Peyer's patch (tissue), 4 donors: Measurements from ENCODE around the gene SAP130. TPM values are rescaled to one million over a fixed set of nuclear protein-coding genes. Genes with fewer than 3 reads are reported as not detected.

ENCODE experiments used
- DNase-seq, 3 donors: peaks; one replicate each; pipeline ENCODE4 v3.0.0-alpha.2; 2017 to 2019
- H3K27ac ChIP-seq, 4 donors: fragments of 200-600 bp; sonication (generic); one replicate each; pipeline ENCODE4 v1.5.1; 2016 to 2019
- H3K27me3 ChIP-seq, 2 donors: fragments of 200-600 bp; sonication (generic); one replicate each; pipeline ENCODE4 v1.5.1; 2019
- H3K36me3 ChIP-seq, 3 donors: fragments of 200-600 bp; sonication (generic); one replicate each; pipeline ENCODE4 v1.5.1; 2016 to 2019
- H3K4me1 ChIP-seq, 4 donors: fragments of 200-600 bp; sonication (generic); one replicate each; pipeline ENCODE4 v1.5.1; 2016 to 2019
- H3K4me3 ChIP-seq, 4 donors: fragments of 200-600 bp; sonication (generic); 1 replicate in 3 of 4; 2 replicates in 1 of 4; pipeline ENCODE4 v1.5.1; 2016 to 2019; ENCODE audit warnings: mild to moderate bottlenecking in 1 of 4
- H3K9me3 ChIP-seq, 4 donors: fragments of 200-600 bp; sonication (generic); one replicate each; pipeline ENCODE4 v1.5.1; 2016 to 2019; ENCODE audit warnings: mild to moderate bottlenecking in 1 of 4
- CTCF ChIP-seq, 6 experiments: fragments of 450-650 bp in 4 of 6; fragments of 200-600 bp in 2 of 6; sonication (generic) in 1 of 6; IDR thresholded peaks; one replicate each; pipeline ENCODE4 v1.5.1; 2017 to 2019; ENCODE audit warnings: antibody characterized with exemption in 6 of 6, mild to moderate bottlenecking in 3 of 6, moderate library complexity in 1 of 6
- POLR2A ChIP-seq, 2 donors: fragments of 450-650 bp; IDR thresholded peaks; one replicate each; pipeline ENCODE4 v1.5.1; 2017; ENCODE audit warnings: antibody characterized with exemption in 2 of 2, mild to moderate bottlenecking in 2 of 2, moderate library complexity in 2 of 2
- small RNA-seq, 2 donors: library from RNA; depleted of rRNA; stranded (forward); fragments of <200 nt; gene quantifications; one replicate each; pipeline ENCODE3, GENCODE V24; 2016
- total RNA-seq, 4 donors: library from RNA; depleted of rRNA; stranded (reverse); fragments of >200 nt; gene quantifications; one replicate each; pipeline ENCODE4 v1.1.0, GENCODE V29; 2016

SAP130 gene
- total RNA-seq, 4 donors from 2014 or later = 9.3 to 20.4 (median 15.6) TPM

- Histone ChIP-seq H3K4me3 (no peak overlapping the region), H3K4me1 (peaks cover 0 to 10% (median 2%) of the 10 kb centered on the region in 4 donors), H3K27ac (no peak overlapping the region), H3K27me3 (no peaks in the 10 kb centered on the region), H3K36me3 (no peaks in the 10 kb centered on the region), H3K9me3 (no peaks in the 10 kb centered on the region)
- DNase-seq = no peak
- no peak for TF ChIP-seq CTCF (IDR thresholded peaks at IDR 0.05)
- TF ChIP-seq POLR2A (IDR thresholded peaks at IDR 0.05) = no peak
Measured at GRCh38 chr2:127891811-127892210, 136.0 kb downstream of the SAP130 start.

Small RNAs within 50 kb of the gene (small RNA-seq; reads per million reads assigned to genes)
- 0 reads per million in 2 donors for gene AC012306.1
- 0 reads per million in 2 donors for gene AC108059.3
- 0 reads per million in 2 donors for gene RF00019

Other genes with a start within 250 kb of the SAP130 start
- gene WDR33, start 216.9 kb downstream of the SAP130 start, total RNA-seq = 10 to 100 TPM; 41.3 to 51.6 (median 45.1) TPM
- 10 to 100 TPM in 2 of 4 donors, 1 to 10 TPM in 2; 8.8 to 10.7 (median 9.8) TPM for gene POLR2D, start 169.9 kb downstream of the SAP130 start, total RNA-seq
- gene AMMECR1L, start 142.1 kb downstream of the SAP130 start, total RNA-seq = 10 to 100 TPM; 11.6 to 16.1 (median 13.9) TPM
- gene UGGT1, start 63.1 kb upstream of the SAP130 start, total RNA-seq = 10 to 100 TPM; 40.8 to 65.3 (median 57.3) TPM